HUES48 (cell line): Measurements from ENCODE around the gene TSPAN9.
A peak's percentile ranks its signal among the peaks of the same experiment; 100 is the strongest.

Experiments used
- H3K27ac ChIP-seq: one replicate; pipeline ENCODE4 v1.7.0; 2013; ENCODE audit warnings: low read depth, low read length, inconsistent platforms
- H3K27me3 ChIP-seq: 2 replicates; pipeline ENCODE4 v1.6.1; 2013; ENCODE audit warnings: mild to moderate bottlenecking, low read length; ENCODE audit not compliant: control insufficient read depth, insufficient read depth
- H3K36me3 ChIP-seq: 2 replicates; pipeline ENCODE4 v1.6.1; 2013; ENCODE audit warnings: low read length; ENCODE audit not compliant: control insufficient read depth, insufficient read depth
- H3K4me1 ChIP-seq: 2 replicates; pipeline ENCODE4 v1.6.1; 2013; ENCODE audit warnings: mild to moderate bottlenecking, low read length; ENCODE audit not compliant: control insufficient read depth, insufficient read depth
- H3K4me3 ChIP-seq: 2 replicates; pipeline ENCODE4 v1.5.1; 2013; ENCODE audit warnings: mild to moderate bottlenecking, low read depth, low read length
- H3K9ac ChIP-seq: 2 replicates; pipeline ENCODE4 v1.6.1; 2013; ENCODE audit warnings: mild to moderate bottlenecking, low read depth, low read length, moderate library complexity
- H3K9me3 ChIP-seq: 2 replicates; pipeline ENCODE4 v1.6.1; 2013; ENCODE audit warnings: low read length; ENCODE audit not compliant: control insufficient read depth, insufficient read depth

TSPAN9 gene

GRCh38 chr12:3155702-3156370 lies 78.7 kb downstream of the TSPAN9 start:
- peak overlapping the region; percentile 47 for H3K27ac ChIP-seq

GRCh38 chr12:3157581-3158323 lies 80.6 kb downstream of the TSPAN9 start:
- Histone ChIP-seq H3K36me3 (no peaks in the 10 kb centered on the region), H3K9me3 (peaks cover 3% of the 10 kb centered on the region; the same call in 1 of the 2 replicates), H3K27me3 (no peaks in the 10 kb centered on the region), H3K9ac (no peak overlapping the region), H3K27ac (no peak overlapping the region), H3K4me1 (peaks cover 21% of the 10 kb centered on the region; the same call in 1 of the 2 replicates), H3K4me3 (no peak overlapping the region)

More at GRCh38 chr12:3155702-3156370, 78.7 kb downstream of the TSPAN9 start:
- H3K27me3 ChIP-seq, result no peaks in the 10 kb centered on the region
- peaks cover 30% of the 10 kb centered on the region for H3K4me1 ChIP-seq
- H3K36me3 ChIP-seq, result no peaks in the 10 kb centered on the region
- H3K9me3 ChIP-seq, result no peaks in the 10 kb centered on the region
- no peak overlapping the region for H3K4me3 ChIP-seq
- no peak overlapping the region for H3K9ac ChIP-seq

GRCh38 chr12:3158851-3159465 lies 81.8 kb downstream of the TSPAN9 start:
- peaks cover 3% of the 10 kb centered on the region; the same call in 1 of the 2 replicates for H3K9me3 ChIP-seq
- no peak overlapping the region for H3K9ac ChIP-seq
- H3K4me1 ChIP-seq, result peaks cover 21% of the 10 kb centered on the region; the same call in 1 of the 2 replicates
- H3K36me3 ChIP-seq, result no peaks in the 10 kb centered on the region
- H3K4me3 ChIP-seq, result no peak overlapping the region
- H3K27ac ChIP-seq, result no peak overlapping the region
- H3K27me3 ChIP-seq, result no peaks in the 10 kb centered on the region

- Histone ChIP-seq H3K27ac (no peak overlapping the region), H3K9me3 (peaks cover 3% of the 10 kb centered on the region; the same call in 1 of the 2 replicates), H3K4me3 (no peak overlapping the region), H3K9ac (no peak overlapping the region), H3K4me1 (peaks cover 26% of the 10 kb centered on the region; the same call in 1 of the 2 replicates), H3K36me3 (no peaks in the 10 kb centered on the region), H3K27me3 (no peaks in the 10 kb centered on the region)
These were observed 82.9 kb downstream of the TSPAN9 start for GRCh38 chr12:3160081-3160480.

GRCh38 chr12:3161861-3162260 lies 84.7 kb downstream of the TSPAN9 start:
- Histone ChIP-seq H3K4me3 (no peak overlapping the region), H3K9ac (no peak overlapping the region), H3K9me3 (peaks cover 3% of the 10 kb centered on the region; the same call in 1 of the 2 replicates), H3K36me3 (no peaks in the 10 kb centered on the region), H3K27ac (no peak overlapping the region), H3K4me1 (peaks cover 24% of the 10 kb centered on the region; the same call in 1 of the 2 replicates), H3K27me3 (no peaks in the 10 kb centered on the region)

- H3K4me3 ChIP-seq, result no peak overlapping the region
- no peaks in the 10 kb centered on the region for H3K36me3 ChIP-seq
- peaks cover 27% of the 10 kb centered on the region for H3K4me1 ChIP-seq
- no peak overlapping the region for H3K27ac ChIP-seq
- H3K9me3 ChIP-seq, result peaks cover 3% of the 10 kb centered on the region; the same call in 1 of the 2 replicates
- no peak overlapping the region for H3K9ac ChIP-seq
- H3K27me3 ChIP-seq, result no peaks in the 10 kb centered on the region
These were observed 87.4 kb downstream of the TSPAN9 start for GRCh38 chr12:3164454-3165077.

GRCh38 chr12:3165078-3165980 lies 88.2 kb downstream of the TSPAN9 start:
- no peaks in the 10 kb centered on the region for H3K27me3 ChIP-seq
- H3K27ac ChIP-seq, result no peak overlapping the region
- H3K4me1 ChIP-seq, result peaks cover 27% of the 10 kb centered on the region
- H3K36me3 ChIP-seq, result no peaks in the 10 kb centered on the region
- H3K9ac ChIP-seq, result no peak overlapping the region
- H3K4me3 ChIP-seq, result no peak overlapping the region
- peaks cover 3% of the 10 kb centered on the region; the same call in 1 of the 2 replicates for H3K9me3 ChIP-seq

- Histone ChIP-seq H3K9me3 (no peaks in the 10 kb centered on the region), H3K27me3 (no peaks in the 10 kb centered on the region), H3K36me3 (no peaks in the 10 kb centered on the region), H3K27ac (no peak overlapping the region), H3K4me3 (no peak overlapping the region), H3K9ac (no peak overlapping the region), H3K4me1 (peaks cover 33% of the 10 kb centered on the region)
These were observed 90.5 kb downstream of the TSPAN9 start for GRCh38 chr12:3167636-3168035.

GRCh38 chr12:3168223-3169221 lies 91.3 kb downstream of the TSPAN9 start:
- Histone ChIP-seq H3K9me3 (no peaks in the 10 kb centered on the region), H3K9ac (no peak overlapping the region), H3K36me3 (no peaks in the 10 kb centered on the region), H3K27ac (peak overlapping the region; percentile 79), H3K27me3 (no peaks in the 10 kb centered on the region), H3K4me1 (peaks cover 33% of the 10 kb centered on the region), H3K4me3 (no peak overlapping the region)
